Tibial nerve (tissue), 4 donors: ENCODE measurements around the gene NT5E.

Experiments used
- EP300 ChIP-seq, 2 donors: sonication (generic); formaldehyde crosslinking; IDR thresholded peaks; one replicate each; pipeline ENCODE4 v1.6.1; 2017; ENCODE audit warnings: antibody characterized with exemption in 2 of 2, mild to moderate bottlenecking in 1 of 2
- POLR2A ChIP-seq, 2 donors: fragments of 450-650 bp; IDR thresholded peaks; one replicate each; pipeline ENCODE4 v1.6.1; 2017; ENCODE audit warnings: antibody characterized with exemption in 2 of 2, mild to moderate bottlenecking in 2 of 2, moderate library complexity in 2 of 2
- TF ChIP-seq, protein P1 (sequence below), 5 experiments: fragments of 200-600 bp in 3 of 5; fragments of 450-650 bp in 2 of 5; sonication (generic) in 3 of 5; IDR thresholded peaks; one replicate each; pipeline ENCODE4 v1.5.1; 2016 to 2019; ENCODE audit warnings: antibody characterized with exemption in 5 of 5, mild to moderate bottlenecking in 3 of 5, moderate library complexity in 2 of 5

DNA sequence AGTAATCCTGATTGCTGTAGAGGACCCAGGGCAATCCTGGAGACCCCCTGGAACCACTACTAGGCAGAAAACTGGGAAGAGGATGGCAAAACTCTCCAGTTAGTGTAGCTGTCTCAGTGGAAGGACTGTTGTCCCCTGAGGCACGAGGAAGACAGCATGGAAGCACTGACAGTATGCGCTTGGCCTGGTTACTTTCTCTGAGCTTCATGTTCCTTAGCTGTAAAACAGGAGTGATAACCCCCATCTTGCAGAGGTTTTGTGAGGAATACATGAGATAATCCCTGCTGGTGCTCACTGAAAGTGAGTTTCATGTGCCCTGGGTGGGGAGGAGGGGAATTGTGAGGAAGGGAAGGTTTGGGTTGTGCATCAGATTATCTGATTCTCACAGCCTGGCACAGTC is 3.2 kb downstream of the NT5E start:
- TF ChIP-seq, protein P1, sequence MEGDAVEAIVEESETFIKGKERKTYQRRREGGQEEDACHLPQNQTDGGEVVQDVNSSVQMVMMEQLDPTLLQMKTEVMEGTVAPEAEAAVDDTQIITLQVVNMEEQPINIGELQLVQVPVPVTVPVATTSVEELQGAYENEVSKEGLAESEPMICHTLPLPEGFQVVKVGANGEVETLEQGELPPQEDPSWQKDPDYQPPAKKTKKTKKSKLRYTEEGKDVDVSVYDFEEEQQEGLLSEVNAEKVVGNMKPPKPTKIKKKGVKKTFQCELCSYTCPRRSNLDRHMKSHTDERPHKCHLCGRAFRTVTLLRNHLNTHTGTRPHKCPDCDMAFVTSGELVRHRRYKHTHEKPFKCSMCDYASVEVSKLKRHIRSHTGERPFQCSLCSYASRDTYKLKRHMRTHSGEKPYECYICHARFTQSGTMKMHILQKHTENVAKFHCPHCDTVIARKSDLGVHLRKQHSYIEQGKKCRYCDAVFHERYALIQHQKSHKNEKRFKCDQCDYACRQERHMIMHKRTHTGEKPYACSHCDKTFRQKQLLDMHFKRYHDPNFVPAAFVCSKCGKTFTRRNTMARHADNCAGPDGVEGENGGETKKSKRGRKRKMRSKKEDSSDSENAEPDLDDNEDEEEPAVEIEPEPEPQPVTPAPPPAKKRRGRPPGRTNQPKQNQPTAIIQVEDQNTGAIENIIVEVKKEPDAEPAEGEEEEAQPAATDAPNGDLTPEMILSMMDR (IDR thresholded peaks at IDR 0.05), result no peak
- TF ChIP-seq EP300 (IDR thresholded peaks at IDR 0.05), result no peak
- no peak for TF ChIP-seq POLR2A (IDR thresholded peaks at IDR 0.05)
